Neural progenitor cell (in vitro differentiated cells): ENCODE measurements around the gene ELANE.

Experiments
- EZH2 ChIP-seq: fragments of 200-600 bp; sonication (generic); IDR thresholded peaks from 2 replicates; pipeline ENCODE4 v1.6.1; 2017; ENCODE audit warnings: antibody characterized with exemption, mild to moderate bottlenecking, moderate library complexity
- EZH2phosphoT487 ChIP-seq: fragments of 200-600 bp; sonication (generic); IDR thresholded peaks from 2 replicates; pipeline ENCODE4 v1.6.1; 2017; ENCODE audit warnings: antibody characterized with exemption
- TF ChIP-seq, protein P1 (sequence below): fragments of 200-600 bp; sonication (generic); IDR thresholded peaks from 2 replicates; pipeline ENCODE4 v1.5.1; 2017; ENCODE audit warnings: antibody characterized with exemption, mild to moderate bottlenecking

- TF ChIP-seq, protein P1, sequence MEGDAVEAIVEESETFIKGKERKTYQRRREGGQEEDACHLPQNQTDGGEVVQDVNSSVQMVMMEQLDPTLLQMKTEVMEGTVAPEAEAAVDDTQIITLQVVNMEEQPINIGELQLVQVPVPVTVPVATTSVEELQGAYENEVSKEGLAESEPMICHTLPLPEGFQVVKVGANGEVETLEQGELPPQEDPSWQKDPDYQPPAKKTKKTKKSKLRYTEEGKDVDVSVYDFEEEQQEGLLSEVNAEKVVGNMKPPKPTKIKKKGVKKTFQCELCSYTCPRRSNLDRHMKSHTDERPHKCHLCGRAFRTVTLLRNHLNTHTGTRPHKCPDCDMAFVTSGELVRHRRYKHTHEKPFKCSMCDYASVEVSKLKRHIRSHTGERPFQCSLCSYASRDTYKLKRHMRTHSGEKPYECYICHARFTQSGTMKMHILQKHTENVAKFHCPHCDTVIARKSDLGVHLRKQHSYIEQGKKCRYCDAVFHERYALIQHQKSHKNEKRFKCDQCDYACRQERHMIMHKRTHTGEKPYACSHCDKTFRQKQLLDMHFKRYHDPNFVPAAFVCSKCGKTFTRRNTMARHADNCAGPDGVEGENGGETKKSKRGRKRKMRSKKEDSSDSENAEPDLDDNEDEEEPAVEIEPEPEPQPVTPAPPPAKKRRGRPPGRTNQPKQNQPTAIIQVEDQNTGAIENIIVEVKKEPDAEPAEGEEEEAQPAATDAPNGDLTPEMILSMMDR, result no peak
- TF ChIP-seq EZH2 (no peak), EZH2phosphoT487 (no peak)
Observed at GRCh38 chr19:834216-834615, 17.9 kb upstream of the ELANE start.
